Measurements from ENCODE around the gene TRMT11.

The TRMT11 gene

DNA sequence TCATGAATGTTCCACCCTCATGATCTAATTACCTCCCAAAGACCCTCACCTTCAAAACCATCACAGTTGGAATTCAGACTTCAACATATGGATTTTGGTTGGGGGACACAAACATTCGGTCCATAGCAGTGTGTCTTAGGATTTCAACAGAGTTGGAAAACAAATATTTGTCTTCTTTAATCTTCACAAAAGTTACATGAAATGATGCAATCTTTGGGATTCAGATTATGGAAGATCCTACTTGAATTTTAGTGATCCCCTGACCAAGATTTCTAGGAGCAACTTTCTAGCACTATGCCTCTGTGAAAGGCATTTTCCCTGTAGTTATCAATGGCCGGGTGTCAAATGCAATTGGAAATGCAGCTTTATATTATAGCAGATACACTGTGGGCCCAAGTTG is 86.5 kb downstream of the TRMT11 start:
- DNase-seq (ENCODE audit: low read depth in 2 of 2) = no peak

DNA sequence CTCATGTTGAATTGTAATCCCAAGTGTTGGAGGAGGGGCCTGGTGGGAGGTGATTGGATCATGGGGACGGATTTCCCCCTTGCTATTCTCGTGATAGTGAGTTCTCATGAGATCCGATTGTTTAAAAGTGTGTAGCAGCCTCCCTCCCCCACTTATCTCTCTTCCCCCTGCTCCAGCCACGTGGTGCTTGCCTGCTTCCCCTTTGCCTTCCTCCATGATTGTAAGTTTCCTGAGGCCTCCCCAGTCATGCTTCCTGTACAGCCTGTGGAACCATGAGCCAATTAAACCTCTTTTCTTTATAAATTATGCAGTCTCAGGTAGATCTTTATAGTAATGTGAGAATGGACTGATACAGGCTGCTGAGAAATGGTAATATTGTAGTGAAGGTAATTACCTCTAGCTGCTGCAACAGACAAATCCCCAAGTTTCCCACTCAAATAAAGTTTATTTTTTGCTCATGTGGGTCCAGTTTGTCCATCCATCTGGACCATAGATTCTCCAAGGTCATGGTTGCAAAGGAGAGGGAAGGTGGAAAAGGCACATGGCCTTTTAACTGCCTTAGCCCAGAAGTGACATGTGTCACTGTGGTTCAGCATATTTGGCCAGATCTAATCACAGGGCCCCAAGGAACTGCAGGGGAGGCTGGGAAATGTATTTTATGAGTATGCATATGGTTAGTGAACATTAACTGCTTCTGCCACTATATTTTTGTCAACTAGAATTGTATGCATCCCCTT is 89.2 kb downstream of the TRMT11 start:
- DNase-seq (ENCODE audit: low read depth in 2 of 2) = no peak

DNA sequence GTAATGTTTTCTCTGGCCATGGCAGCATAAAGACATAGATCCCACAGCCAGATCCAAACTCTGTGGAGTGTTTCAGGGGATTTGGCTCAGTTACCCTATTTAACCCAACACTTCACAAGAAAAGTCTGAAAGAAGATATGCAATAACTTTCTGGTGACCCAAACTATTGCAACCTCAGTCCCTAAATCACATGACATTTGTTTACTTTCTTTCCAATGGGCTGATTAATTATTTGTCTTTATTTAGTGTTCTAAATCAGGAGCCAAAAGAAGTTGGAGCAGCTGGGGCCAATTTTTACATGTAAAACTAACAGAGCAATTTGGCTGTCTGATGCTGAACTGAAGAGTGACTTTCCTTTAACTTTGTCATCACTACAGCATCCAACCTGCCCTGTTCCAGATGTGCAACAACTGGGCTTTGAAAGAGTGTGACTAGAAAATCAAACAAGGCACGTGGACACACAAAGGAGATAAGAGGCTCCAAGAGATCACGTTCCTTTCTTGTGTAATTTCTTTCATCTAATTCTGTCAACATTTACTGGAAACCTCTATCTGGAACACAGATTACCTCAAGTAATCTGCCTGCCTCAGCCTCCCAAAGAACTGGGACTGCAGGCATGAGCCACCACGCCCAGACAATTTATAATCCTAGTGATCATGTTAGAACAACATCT is 90.8 kb downstream of the TRMT11 start:
- no peak for DNase-seq (ENCODE audit: low read depth in 2 of 2)

DNA sequence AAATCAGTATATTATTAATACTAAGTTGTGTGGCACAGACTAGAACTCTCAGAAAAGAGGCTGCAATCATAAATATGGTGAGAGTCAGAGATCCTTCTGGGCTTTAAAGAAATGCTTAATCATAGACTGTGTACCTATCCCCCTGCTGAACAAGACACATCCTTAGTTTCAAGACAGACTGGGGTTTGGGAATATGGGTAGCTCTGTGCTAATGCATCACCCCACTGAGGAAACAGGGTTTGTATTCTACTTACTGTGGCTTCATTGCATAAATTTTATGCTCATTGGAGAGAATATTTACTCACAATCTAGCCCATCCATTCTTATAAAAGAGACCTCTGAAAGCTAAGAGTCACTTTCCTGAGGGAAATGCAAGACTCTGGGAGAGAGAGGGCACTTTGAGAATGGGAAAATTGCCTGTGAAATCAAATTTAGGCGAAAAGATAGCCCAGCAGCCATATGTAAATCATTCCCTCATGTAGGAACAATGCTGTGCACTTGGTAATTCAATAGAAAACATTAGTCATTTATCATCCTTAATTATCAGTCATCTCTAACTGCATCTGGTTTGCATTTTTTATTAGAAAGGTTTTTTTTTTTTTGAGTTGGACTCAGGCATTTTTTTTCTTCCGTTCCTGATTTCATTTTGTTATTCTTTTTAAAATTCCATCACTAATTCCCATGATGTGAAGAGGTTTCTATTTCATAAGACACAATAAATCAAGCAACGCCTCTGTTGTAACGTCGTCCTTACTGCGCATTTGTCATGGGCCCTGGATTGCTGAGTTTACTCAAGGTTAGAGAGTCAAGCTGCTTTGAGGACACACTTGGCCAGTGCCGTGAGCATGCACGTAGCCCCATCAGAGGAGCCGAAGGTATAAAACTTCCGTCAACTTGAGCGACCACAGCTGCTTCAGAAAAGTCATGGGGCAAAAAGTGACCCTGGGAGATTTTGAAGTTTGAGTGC is 91.8 kb downstream of the TRMT11 start:
- peak; percentile 59 to 65 for DNase-seq (ENCODE audit: low read depth in 2 of 2)

- DNase-seq (ENCODE audit: low read depth in 2 of 2) = no peak
These were observed 97.5 kb downstream of the TRMT11 start for GRCh38 chr6:126083875-126084274.

- DNase-seq (ENCODE audit: low read depth in 2 of 2) = no peak
These were observed 100.2 kb downstream of the TRMT11 start for GRCh38 chr6:126086560-126086959.

All from fibroblast of skin of left quadriceps (primary cell).